Kidney glomerular epithelial cell (primary cell): ENCODE measurements around the gene GABPB1.
A peak's percentile ranks its signal among the peaks of the same experiment; 100 is the strongest.

ENCODE experiments used
- DNase-seq: peaks from one replicate; lab custom pipeline; 2025; lab: John Stamatoyannopoulos, UW

GABPB1 gene

DNA sequence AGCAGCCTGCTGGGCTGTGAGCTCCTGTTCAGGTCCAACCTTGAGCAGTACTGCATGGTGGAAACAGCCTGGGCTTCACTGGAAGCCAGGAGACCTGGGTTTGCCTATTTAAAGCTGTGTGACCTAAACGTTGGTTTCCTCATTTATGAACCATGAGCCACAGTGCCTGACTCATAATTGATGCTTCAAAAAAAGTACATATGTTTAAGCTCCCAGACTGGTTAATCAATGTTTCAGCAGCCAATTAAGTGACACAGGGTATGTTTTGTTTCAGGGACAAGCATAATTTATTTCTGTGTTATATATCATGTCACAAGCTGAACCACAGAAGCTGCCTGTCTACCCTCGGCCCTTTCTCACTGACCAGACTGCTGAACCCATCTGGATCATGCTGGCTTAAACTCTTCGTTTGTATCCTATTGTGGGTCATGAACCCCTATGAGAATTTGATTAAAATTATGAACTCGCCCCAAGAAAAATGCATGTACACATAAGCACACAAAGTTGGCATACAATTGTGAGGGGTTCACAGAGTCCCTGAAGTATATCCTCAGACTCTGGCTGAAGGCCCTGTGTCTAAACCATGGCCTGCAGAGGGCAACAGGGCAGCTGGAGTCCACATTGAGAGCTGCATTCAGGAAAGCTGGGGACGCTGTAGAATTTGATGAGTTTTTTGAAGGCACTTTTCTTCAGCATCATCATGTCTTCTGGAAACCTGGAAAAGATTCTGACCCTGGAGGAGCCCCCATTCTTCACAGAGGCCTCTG is 113.1 kb downstream of the GABPB1 start:
- DNase-seq: no peak

GRCh38 chr15:50238255-50238654 is 116.7 kb downstream of the GABPB1 start:
- DNase-seq: no peak

GRCh38 chr15:50236433-50236832 is 118.6 kb downstream of the GABPB1 start:
- no peak for DNase-seq

DNA sequence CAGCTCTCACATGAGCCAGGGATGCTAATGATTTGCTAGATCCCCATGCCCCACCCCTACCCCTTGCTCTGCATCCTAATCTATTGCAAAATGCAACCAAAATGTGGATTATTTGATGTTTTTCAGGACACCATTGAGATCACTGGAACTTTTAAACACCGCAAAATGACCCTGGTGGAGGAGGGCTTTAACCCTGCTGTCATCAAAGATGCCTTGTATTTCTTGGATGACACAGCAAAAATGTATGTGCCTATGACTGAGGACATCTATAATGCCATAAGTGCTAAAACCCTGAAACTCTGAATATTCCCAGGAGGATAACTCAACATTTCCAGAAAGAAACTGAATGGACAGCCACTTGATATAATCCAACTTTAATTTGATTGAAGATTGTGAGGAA is 119.2 kb downstream of the GABPB1 start:
- no peak for DNase-seq

DNA sequence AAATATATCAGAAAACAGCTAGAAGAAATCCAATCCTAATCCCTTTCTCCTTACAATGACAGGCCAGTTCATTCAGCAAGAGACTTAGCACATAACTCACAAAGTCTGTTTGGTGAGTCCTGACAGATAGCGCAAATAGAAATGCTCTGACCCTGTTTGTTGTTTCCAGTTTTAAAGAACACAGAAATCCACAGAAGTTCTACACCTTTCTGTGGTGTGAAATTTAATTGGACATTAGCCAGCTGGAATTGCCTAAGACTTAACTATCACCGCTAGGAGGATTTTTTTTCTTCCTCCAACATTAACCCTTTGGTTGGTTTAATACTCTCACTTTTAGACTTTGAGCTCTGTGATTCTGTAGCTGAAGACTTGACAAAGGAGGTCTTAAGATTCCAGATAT is 120.2 kb downstream of the GABPB1 start:
- no peak for DNase-seq

GRCh38 chr15:50233192-50233736 is 121.7 kb downstream of the GABPB1 start:
- DNase-seq: no peak

DNA sequence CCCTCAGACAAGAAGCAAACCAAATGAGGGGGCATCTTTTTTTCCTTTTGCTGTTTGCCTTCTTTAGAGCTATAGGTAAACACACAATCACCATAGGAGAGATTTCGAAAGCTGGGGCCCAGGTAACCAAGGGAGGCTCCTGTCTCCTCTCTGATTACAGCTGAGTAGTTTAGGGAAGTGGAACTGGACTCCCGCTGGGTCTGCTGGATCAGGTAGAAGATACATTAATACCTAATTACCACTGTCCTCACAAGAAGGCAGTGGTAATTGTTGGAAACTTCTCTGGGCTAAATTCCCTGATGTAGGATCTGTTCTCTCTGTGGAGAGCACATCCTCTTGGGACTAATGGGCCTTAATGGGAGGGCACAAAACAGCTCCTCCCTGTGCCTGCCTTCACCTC is 122.2 kb downstream of the GABPB1 start:
- DNase-seq: no peak

GRCh38 chr15:50231761-50232160 is 123.2 kb downstream of the GABPB1 start:
- no peak for DNase-seq

GRCh38 chr15:50229336-50229735 is 125.7 kb downstream of the GABPB1 start:
- DNase-seq: no peak

GRCh38 chr15:50228866-50229265 is 126.1 kb downstream of the GABPB1 start:
- no peak for DNase-seq

DNA sequence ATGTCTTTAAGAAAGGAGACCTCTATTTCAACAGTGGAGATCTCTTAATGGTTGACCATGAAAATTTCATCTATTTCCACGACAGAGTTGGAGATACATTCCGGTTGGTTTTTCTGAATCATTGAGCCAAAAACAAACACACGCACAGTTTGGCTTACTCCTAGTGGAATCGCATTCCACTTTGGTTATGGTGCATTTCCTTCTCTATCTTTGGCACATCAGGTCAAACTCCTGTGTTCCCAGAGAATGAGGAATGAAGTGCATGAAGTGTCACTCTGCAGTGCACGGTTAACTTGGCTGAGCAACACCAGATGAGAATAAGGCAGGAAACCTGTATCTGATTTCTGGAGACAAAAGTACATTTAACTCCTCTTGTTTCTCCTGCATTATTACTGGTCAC is 127.9 kb downstream of the GABPB1 start:
- DNase-seq: peak; percentile 44

DNA sequence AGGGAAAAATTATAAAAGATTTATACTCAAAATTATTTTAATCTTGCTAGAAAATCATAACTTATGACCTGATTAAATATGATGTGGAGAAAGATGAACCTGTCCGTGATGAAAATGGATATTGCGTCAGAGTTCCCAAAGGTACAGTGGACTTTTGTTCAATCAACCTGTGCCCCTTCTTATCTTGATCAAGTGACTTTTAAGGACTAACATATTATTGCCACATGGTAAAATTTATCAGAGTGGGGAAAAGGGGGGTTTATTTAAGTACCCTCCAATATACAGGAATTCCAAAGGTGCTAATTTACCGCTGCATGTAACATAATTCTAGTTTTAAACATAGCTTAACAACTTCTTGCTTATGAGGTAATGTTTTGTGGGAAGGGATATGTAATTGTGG is 129.1 kb downstream of the GABPB1 start:
- DNase-seq: no peak
